Progenitor cell of endocrine pancreas (in vitro differentiated cells): ENCODE results near the gene TAB2. TPM values are rescaled to one million over a fixed set of nuclear protein-coding genes. Genes with fewer than 3 reads are reported as not detected.

Source experiments
- DNase-seq: peaks from one replicate; pipeline ENCODE4 v3.0.0; 2021; ENCODE audit warnings: low spot score; ENCODE audit not compliant: unreplicated experiment
- H3K27ac Mint-ChIP-seq: 2 replicates; pipeline ENCODE4 v1.8.0; 2021; ENCODE audit warnings: mild to moderate bottlenecking, moderate library complexity, mixed read lengths
- H3K27me3 Mint-ChIP-seq: 2 replicates; pipeline ENCODE4 v1.8.0; 2021; ENCODE audit warnings: mixed read lengths
- H3K36me3 Mint-ChIP-seq: 2 replicates; pipeline ENCODE4 v1.8.0; 2022; ENCODE audit warnings: mixed read lengths; ENCODE audit not compliant: insufficient read depth
- H3K4me1 Mint-ChIP-seq: 2 replicates; pipeline ENCODE4 v1.8.0; 2021; ENCODE audit warnings: low read depth, mixed read lengths
- H3K4me3 Mint-ChIP-seq: 2 replicates; pipeline ENCODE4 v1.8.0; 2021; ENCODE audit warnings: low read depth, mild to moderate bottlenecking, moderate library complexity, mixed read lengths
- H3K9me3 Mint-ChIP-seq: 2 replicates; pipeline ENCODE4 v1.8.0; 2021; ENCODE audit warnings: low read depth, mixed read lengths
- total RNA-seq: library from RNA; stranded (reverse); gene quantifications from 2 replicates; pipeline ENCODE4 v1.2.1, GENCODE V29; 2021
- TF ChIP-seq, protein P1 (sequence below): fragments of 200-600 bp; sonication (generic); IDR thresholded peaks from one replicate; pipeline ENCODE4 v1.5.0; 2021; ENCODE audit warnings: antibody characterized with exemption, mild to moderate bottlenecking; ENCODE audit not compliant: unreplicated experiment

Gene TAB2
- total RNA-seq, 1 donor from 2014 or later: 58.0 TPM

DNA sequence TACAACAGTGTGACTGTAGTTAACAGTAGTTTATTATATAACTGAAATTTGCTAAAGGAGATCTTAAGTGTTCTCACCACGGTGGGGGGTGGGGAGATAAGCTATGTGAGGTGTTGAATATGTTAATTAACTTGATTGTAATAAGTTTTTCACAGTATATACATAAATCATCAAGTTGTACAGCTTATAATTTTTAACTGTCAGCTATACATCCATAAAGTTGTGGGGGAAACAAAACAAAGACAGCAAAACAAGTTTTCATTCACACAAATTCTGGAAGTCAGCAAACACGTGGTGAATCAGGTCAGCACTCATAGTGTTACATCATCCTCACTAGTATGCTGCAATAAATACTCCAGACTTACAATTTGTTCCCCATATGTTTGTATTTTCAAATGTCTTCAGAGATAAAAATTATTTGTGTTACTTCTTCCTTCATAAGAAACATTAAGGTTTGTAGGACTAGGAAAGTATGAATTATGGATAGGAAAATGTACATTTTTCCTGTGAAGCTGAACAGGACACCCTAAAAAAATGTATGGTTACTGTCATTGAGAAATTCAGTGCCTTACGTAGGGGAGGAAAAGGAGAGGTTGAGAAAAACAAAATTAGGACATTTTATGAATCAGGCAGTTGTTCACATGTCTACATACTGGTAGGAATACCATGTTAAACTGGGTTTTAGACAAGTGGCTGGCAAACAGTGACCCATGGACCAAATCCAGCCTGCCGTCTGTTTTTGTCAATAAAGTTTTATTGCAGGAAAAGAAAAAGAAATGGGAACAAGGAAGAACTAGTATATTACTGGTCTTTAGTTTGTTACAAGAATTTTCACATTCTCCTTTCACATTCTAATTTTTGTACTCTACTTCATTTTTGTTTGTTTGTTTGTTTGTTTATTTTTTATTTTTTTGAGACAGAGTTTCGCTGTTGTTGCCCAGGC lies 88.6 kb downstream of the TAB2 start:
- H3K4me3 Mint-ChIP-seq: no peak overlapping the region
- H3K4me1 Mint-ChIP-seq: no peaks in the 10 kb centered on the region
- TF ChIP-seq, protein P1, sequence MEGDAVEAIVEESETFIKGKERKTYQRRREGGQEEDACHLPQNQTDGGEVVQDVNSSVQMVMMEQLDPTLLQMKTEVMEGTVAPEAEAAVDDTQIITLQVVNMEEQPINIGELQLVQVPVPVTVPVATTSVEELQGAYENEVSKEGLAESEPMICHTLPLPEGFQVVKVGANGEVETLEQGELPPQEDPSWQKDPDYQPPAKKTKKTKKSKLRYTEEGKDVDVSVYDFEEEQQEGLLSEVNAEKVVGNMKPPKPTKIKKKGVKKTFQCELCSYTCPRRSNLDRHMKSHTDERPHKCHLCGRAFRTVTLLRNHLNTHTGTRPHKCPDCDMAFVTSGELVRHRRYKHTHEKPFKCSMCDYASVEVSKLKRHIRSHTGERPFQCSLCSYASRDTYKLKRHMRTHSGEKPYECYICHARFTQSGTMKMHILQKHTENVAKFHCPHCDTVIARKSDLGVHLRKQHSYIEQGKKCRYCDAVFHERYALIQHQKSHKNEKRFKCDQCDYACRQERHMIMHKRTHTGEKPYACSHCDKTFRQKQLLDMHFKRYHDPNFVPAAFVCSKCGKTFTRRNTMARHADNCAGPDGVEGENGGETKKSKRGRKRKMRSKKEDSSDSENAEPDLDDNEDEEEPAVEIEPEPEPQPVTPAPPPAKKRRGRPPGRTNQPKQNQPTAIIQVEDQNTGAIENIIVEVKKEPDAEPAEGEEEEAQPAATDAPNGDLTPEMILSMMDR: no peak
- peaks cover 38% of the 10 kb centered on the region for H3K36me3 Mint-ChIP-seq
- DNase-seq: no peak
- H3K9me3 Mint-ChIP-seq: peaks cover 4% of the 10 kb centered on the region
- no peaks in the 10 kb centered on the region for H3K27me3 Mint-ChIP-seq
- no peak overlapping the region for H3K27ac Mint-ChIP-seq

DNA sequence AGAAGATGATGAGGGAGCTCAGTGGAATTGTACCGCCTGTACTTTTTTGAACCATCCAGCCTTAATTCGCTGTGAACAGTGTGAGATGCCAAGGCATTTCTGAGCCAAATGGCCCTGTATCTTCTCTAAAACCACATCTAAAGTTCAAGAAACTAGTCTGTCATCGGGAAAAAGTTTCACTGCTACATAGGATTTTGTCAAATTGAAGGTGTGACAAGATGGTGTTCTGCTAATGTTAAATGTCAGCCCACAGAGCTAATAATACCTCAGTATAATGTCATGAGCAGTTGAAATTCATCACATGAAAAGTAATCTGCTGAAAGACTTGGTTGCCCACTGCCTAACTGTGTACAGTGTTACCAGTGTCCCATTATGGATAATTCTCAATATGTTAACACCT lies 92.1 kb downstream of the TAB2 start:
- no peaks in the 10 kb centered on the region for H3K27me3 Mint-ChIP-seq

DNA sequence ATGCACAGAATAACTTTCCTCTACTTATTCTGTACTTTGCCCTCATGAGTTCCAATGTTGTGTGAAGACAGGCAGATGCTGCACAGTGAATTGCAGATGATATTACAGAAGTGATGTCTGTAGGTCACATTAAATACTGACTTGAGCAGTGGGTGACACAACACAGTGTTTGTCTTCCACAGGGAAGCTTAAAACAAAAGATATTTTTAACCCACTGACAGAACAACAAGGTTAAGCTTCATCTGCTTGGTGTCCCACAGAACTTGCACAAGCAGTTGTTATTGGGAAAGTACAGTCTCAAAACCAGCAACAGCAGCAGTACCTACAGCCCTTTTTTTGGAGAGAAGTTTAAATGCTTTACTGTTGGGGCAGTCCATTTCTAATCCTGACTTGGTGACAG lies 93.0 kb downstream of the TAB2 start:
- TF ChIP-seq, protein P1: no peak
- Mint-ChIP-seq H3K9me3 (peaks cover 7% of the 10 kb centered on the region), H3K27ac (no peak overlapping the region), H3K27me3 (no peaks in the 10 kb centered on the region), H3K4me1 (peaks cover 1% of the 10 kb centered on the region), H3K4me3 (no peak overlapping the region), H3K36me3 (peaks cover 23% of the 10 kb centered on the region)
- no peak for DNase-seq

More for the DNA sequence above, 92.1 kb downstream of the TAB2 start:
- TF ChIP-seq, protein P1: no peak
- no peak for DNase-seq
- Mint-ChIP-seq H3K27ac (no peak overlapping the region), H3K4me1 (peaks cover 1% of the 10 kb centered on the region), H3K36me3 (peaks cover 25% of the 10 kb centered on the region), H3K9me3 (peaks cover under 1% of the 10 kb centered on the region), H3K4me3 (no peak overlapping the region)

DNA sequence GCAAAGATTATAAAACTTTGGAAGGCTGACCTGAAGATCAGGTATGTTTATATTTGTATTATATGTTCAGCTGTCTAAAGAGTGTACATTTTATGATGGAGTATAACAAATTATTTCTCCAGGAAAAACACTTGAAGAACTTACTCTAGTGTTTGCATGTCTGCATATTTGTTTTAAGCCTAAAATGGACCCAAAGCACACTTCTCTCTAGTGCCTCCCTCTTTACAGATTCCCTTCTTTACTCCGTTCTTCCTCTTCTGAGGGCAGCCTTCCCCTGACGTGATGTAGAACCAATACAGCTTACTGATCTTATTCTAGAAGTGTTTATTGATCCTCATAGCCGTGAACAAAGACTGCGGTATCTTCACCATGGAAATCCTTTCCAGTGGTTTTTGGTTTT lies 96.5 kb downstream of the TAB2 start:
- DNase-seq: no peak
- H3K4me1 Mint-ChIP-seq: peaks cover 1% of the 10 kb centered on the region
- H3K36me3 Mint-ChIP-seq: peaks cover 26% of the 10 kb centered on the region
- peaks cover 19% of the 10 kb centered on the region for H3K9me3 Mint-ChIP-seq
- TF ChIP-seq, protein P1: no peak
- no peaks in the 10 kb centered on the region for H3K27me3 Mint-ChIP-seq
- no peak overlapping the region for H3K27ac Mint-ChIP-seq
- H3K4me3 Mint-ChIP-seq: no peak overlapping the region

DNA sequence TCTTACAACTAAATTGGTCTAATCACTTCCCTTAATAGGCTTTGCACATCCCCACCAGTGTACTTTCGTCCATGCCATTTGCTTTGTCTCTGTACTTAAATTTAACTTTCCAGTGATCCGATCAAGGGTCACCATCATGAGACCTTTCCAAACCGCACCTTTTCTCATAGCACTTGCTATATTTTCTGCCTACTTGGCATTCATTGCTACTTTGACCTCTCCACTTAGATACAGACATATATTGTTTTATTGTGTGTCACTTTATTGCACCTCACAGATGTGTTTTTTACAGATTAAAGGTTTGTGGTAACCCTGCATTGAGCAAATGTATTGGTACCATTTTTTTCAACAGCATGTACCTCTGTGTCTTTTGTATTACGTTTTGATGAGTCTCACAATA lies 97.3 kb downstream of the TAB2 start:
- Mint-ChIP-seq H3K4me3 (no peak overlapping the region), H3K9me3 (peaks cover 19% of the 10 kb centered on the region), H3K4me1 (peaks cover 1% of the 10 kb centered on the region), H3K36me3 (peaks cover 26% of the 10 kb centered on the region), H3K27me3 (no peaks in the 10 kb centered on the region), H3K27ac (no peak overlapping the region)
- no peak for DNase-seq
- TF ChIP-seq, protein P1: no peak
